PC-3 (cell line): ENCODE data around the gene STK24. TPM values are rescaled to one million over a fixed set of nuclear protein-coding genes. Genes with fewer than 3 reads are reported as not detected.
A peak's percentile ranks its signal among the peaks of the same experiment; 100 is the strongest.

ENCODE experiments used
- ATAC-seq: fragments of 200-7000 bp; cut with Tn5 transposase; 2 replicates; pipeline ENCODE4 v1.9.1; 2020; ENCODE audit warnings: mild to moderate bottlenecking, moderate library complexity
- BruUV-seq: library from RNA; stranded (reverse); fragments of 400-500 nt; replicated peaks from 2 replicates; lab custom pipeline; 2021; lab: Mats Ljungman, UMichigan
- CTCF ChIA-PET: fragments of 300-600 bp; sonication (Branson Sonifier 250); formaldehyde crosslinking; loops from one replicate; lab custom pipeline; 2022; ENCODE audit warnings: antibody characterized with exemption; lab: Charles Lee
- POLR2A ChIA-PET: fragments of 300-600 bp; sonication (Branson Sonifier 250); formaldehyde crosslinking; loops from one replicate; lab custom pipeline; 2022; ENCODE audit warnings: antibody characterized with exemption; ENCODE audit not compliant: unreplicated experiment; lab: Charles Lee
- DNase-seq: peaks from one replicate; pipeline ENCODE4 v3.0.0-alpha.2; 2015
- H2AFZ ChIP-seq: fragments of 300-600 bp; sonication (generic); 2 replicates; pipeline ENCODE4 v1.6.0; 2016; ENCODE audit warnings: antibody characterized with exemption, low read length
- H3F3A ChIP-seq: fragments of 300-600 bp; sonication (generic); one replicate; pipeline ENCODE4 v1.6.0; 2017; ENCODE audit warnings: antibody characterized with exemption, low read length, control low read depth, mild to moderate bottlenecking; ENCODE audit not compliant: unreplicated experiment
- H3K27ac ChIP-seq: fragments of 300-600 bp; sonication (generic); 2 replicates; pipeline ENCODE4 v1.5.1; 2016; ENCODE audit warnings: mild to moderate bottlenecking, low read length
- H3K27me3 ChIP-seq: fragments of 300-600 bp; sonication (generic); 2 replicates; pipeline ENCODE4 v1.6.1; 2016; ENCODE audit warnings: low read length, mixed read lengths
- H3K36me3 ChIP-seq: fragments of 300-600 bp; sonication (generic); 2 replicates; pipeline ENCODE4 v1.6.1; 2016; ENCODE audit warnings: low read depth, mixed run types, low read length, mixed read lengths
- H3K4me1 ChIP-seq: fragments of 300-600 bp; sonication (generic); 2 replicates; pipeline ENCODE4 v1.5.1; 2016; ENCODE audit warnings: low read length; ENCODE audit not compliant: insufficient read depth
- H3K4me2 ChIP-seq: fragments of 300-600 bp; sonication (generic); 2 replicates; pipeline ENCODE4 v1.6.0; 2016; ENCODE audit warnings: low read length
- H3K4me3 ChIP-seq: fragments of 300-600 bp; sonication (generic); 2 replicates; pipeline ENCODE4 v1.5.1; 2016; ENCODE audit warnings: mild to moderate bottlenecking, low read length, mixed read lengths
- H3K79me2 ChIP-seq: fragments of 300-600 bp; sonication (generic); 2 replicates; pipeline ENCODE4 v1.6.1; 2017; ENCODE audit warnings: low read length, mixed read lengths
- H3K9ac ChIP-seq: fragments of 300-600 bp; sonication (generic); 2 replicates; pipeline ENCODE4 v1.6.0; 2016; ENCODE audit warnings: mild to moderate bottlenecking, low read length
- H3K9me2 ChIP-seq: fragments of 300-600 bp; sonication (generic); replicated peaks from 2 replicates; pipeline ENCODE4 v1.6.1; 2016; ENCODE audit warnings: mixed run types, low read length, mixed read lengths
- H3K9me3 ChIP-seq: fragments of 300-600 bp; sonication (generic); 2 replicates; pipeline ENCODE4 v1.6.1; 2016; ENCODE audit warnings: low read length, mixed read lengths
- H4K20me1 ChIP-seq: fragments of 300-600 bp; sonication (generic); 2 replicates; pipeline ENCODE4 v1.6.1; 2016; ENCODE audit warnings: low read length, mixed read lengths
- CTCF ChIP-seq: fragments of 300-600 bp; sonication (generic); conservative IDR thresholded peaks from 2 replicates; pipeline ENCODE4 v1.5.1; 2017; ENCODE audit warnings: antibody characterized with exemption, low read depth, mild to moderate bottlenecking, low read length
- EZH2 ChIP-seq: fragments of 300-600 bp; sonication (generic); IDR thresholded peaks from one replicate; pipeline ENCODE4 v1.6.1; 2017; ENCODE audit warnings: antibody characterized with exemption, mild to moderate bottlenecking, low read length; ENCODE audit not compliant: unreplicated experiment
- EZH2phosphoT487 ChIP-seq: fragments of 300-600 bp; sonication (generic); IDR thresholded peaks from 2 replicates; pipeline ENCODE4 v1.6.1; 2018; ENCODE audit warnings: mild to moderate bottlenecking, antibody characterized with exemption, low read length, borderline replicate concordance
- intact Hi-C: fragments of 100-400 bp; cut with micrococcal nuclease; formaldehyde crosslinking; loops from 2 replicates; pipeline ENCODE4 v1.9.0; 2023
- total RNA-seq: library from RNA; depleted of rRNA; stranded (reverse); fragments of >200 nt; gene quantifications from 2 replicates; pipeline ENCODE4 v1.2.3, GENCODE V29; 2014

The STK24 gene
- total RNA-seq, 1 experiment from 2014 or later = 52.4 TPM

GRCh38 chr13:98535501-98536354 lies 41.2 kb downstream of the STK24 start:
- no peak overlapping the region for H3K9ac ChIP-seq
- no peaks in the 10 kb centered on the region for H3K27me3 ChIP-seq
- ChIA-PET CTCF (no interaction called here), POLR2A (interaction anchor here (0.7 to 1.5 kb wide), 2 partner anchors 14 to 51 kb away, joined by 6 to 7 read pairs; no protein-coding TSS in a partner anchor)
- no TSS peak for BruUV-seq
- peak overlapping the region; percentile 32; the same call in 1 of the 2 replicates for H3K4me3 ChIP-seq
- H3F3A ChIP-seq = no peaks in the 10 kb centered on the region
- H3K36me3 ChIP-seq = no peaks in the 10 kb centered on the region
- peaks cover 98% of the 10 kb centered on the region for H3K79me2 ChIP-seq
- no peaks in the 10 kb centered on the region for H3K9me3 ChIP-seq
- TF ChIP-seq CTCF (no peak), EZH2 (no peak), EZH2phosphoT487 (no peak)
- DNase-seq (peak; percentile 76), ATAC-seq (peak; percentile 75)
- H4K20me1 ChIP-seq = peaks cover 16% of the 10 kb centered on the region; the same call in 1 of the 2 replicates
- intact Hi-C loops = loop anchor here (2.0 kb wide), 1 partner anchor 51 kb away; no protein-coding TSS in a partner anchor
- peak overlapping the region; percentile 72 for H3K4me2 ChIP-seq
- H3K4me1 ChIP-seq = peaks cover 29% of the 10 kb centered on the region
- H2AFZ ChIP-seq = no peak overlapping the region
- peak overlapping the region; percentile 85 for H3K27ac ChIP-seq
- H3K9me2 ChIP-seq = no peaks in the 10 kb centered on the region

GRCh38 chr13:98534821-98535220 lies 42.1 kb downstream of the STK24 start:
- Histone ChIP-seq H3K27ac (no peak overlapping the region), H3K4me2 (no peak overlapping the region), H3K4me1 (peaks cover 29% of the 10 kb centered on the region), H3K36me3 (no peaks in the 10 kb centered on the region), H3K9ac (no peak overlapping the region), H3K4me3 (no peak overlapping the region), H3F3A (no peaks in the 10 kb centered on the region), H2AFZ (no peak overlapping the region), H3K9me2 (no peaks in the 10 kb centered on the region), H3K27me3 (no peaks in the 10 kb centered on the region), H4K20me1 (peaks cover 16% of the 10 kb centered on the region), H3K9me3 (no peaks in the 10 kb centered on the region), H3K79me2 (peaks cover 98% of the 10 kb centered on the region)
- DNase-seq = no peak
- BruUV-seq = no TSS peak
- ChIA-PET CTCF (no interaction called here), POLR2A (interaction anchor here (1.5 kb wide), 1 partner anchor 51 kb away, joined by 7 read pairs; no protein-coding TSS in a partner anchor)
- intact Hi-C loops = loop anchor here (2.0 kb wide), 1 partner anchor 50 kb away; no protein-coding TSS in a partner anchor
- TF ChIP-seq CTCF = no peak
- no peak for TF ChIP-seq EZH2phosphoT487
- TF ChIP-seq EZH2 = no peak
- no peak for ATAC-seq
